ENCODE data around the gene SH3GLB2. TPM values are rescaled to one million over a fixed set of nuclear protein-coding genes. Genes with fewer than 3 reads are reported as not detected.

The SH3GLB2 gene
- total RNA-seq, 3 donors from 2014 or later (not counting 1 experiment from before 2014, with no cell fraction given): 50.3 to 67.1 (median 65.4) TPM

DNA sequence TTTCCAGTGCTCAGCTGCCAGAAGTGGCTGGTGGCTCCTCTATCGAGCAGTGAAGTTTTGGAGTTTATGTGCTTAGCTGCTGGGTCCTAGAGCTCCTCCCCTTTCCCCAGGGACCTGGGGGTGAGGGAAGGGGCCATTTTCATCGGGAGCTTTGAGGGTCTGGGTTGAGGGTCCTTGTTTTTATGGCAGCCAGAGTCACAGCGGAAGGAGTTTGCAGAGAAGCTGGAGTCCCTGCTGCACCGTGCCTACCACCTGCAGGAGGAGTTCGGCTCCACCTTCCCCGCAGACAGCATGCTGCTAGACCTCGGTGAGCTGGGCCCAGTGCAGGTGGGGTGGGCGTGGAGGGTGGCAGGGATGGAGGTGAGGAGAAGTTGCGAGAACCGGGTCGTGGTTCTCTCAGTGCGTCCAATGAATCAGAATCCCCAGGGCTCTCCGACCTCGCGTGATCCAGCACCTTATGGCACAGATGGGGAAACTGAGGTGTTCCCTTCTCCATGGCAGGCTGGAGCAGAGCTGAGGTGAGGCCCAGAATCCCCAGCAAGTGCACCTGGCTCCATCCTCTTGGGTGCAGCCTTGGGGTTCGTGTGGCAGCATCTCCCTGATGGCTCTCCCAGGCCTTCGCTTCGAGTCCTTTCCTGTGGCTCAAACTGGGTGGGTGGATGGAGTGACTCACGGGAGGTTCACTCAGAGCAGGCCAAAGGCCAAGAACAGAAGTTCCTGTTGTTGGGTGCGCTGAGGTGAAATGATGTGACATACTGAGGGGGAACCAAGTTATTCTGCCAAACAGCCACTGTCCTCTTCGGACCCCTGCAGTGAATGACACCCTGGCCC is 31.0 kb upstream of the SH3GLB2 start:
- DNase-seq: no peak
- TF ChIP-seq, protein P1, sequence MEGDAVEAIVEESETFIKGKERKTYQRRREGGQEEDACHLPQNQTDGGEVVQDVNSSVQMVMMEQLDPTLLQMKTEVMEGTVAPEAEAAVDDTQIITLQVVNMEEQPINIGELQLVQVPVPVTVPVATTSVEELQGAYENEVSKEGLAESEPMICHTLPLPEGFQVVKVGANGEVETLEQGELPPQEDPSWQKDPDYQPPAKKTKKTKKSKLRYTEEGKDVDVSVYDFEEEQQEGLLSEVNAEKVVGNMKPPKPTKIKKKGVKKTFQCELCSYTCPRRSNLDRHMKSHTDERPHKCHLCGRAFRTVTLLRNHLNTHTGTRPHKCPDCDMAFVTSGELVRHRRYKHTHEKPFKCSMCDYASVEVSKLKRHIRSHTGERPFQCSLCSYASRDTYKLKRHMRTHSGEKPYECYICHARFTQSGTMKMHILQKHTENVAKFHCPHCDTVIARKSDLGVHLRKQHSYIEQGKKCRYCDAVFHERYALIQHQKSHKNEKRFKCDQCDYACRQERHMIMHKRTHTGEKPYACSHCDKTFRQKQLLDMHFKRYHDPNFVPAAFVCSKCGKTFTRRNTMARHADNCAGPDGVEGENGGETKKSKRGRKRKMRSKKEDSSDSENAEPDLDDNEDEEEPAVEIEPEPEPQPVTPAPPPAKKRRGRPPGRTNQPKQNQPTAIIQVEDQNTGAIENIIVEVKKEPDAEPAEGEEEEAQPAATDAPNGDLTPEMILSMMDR (IDR thresholded peaks at IDR 0.05): no peak
- H3K36me3 ChIP-seq (ENCODE audit: control insufficient read depth, insufficient read depth, low read length): peaks cover 42% of the 10 kb centered on the region
- intact Hi-C loops (cut with micrococcal nuclease): no loop called here
- Mint-ChIP-seq H3K4me3 (no peak overlapping the region), H3K9me3 (no peaks in the 10 kb centered on the region), H3K4me1 (peaks cover 5 to 6% of the 10 kb centered on the region in 2 donors), H3K27ac (no peak overlapping the region), H3K27me3 (ENCODE audit: low read depth in 2 of 2) (no peaks in the 10 kb centered on the region), H3K36me3 (no peaks in the 10 kb centered on the region)
- H3K27ac ChIP-seq (ENCODE audit: low read length): no peak overlapping the region
- H3K9me3 ChIP-seq (ENCODE audit: control insufficient read depth, insufficient read depth, low read length): no peaks in the 10 kb centered on the region
- peaks cover 11% of the 10 kb centered on the region for H3K4me1 ChIP-seq (ENCODE audit: control insufficient read depth, insufficient read depth, low read length)
- no peak overlapping the region for H3K4me3 ChIP-seq (ENCODE audit: low read length)
- H3K27me3 ChIP-seq (ENCODE audit: control insufficient read depth, insufficient read depth, low read length): no peaks in the 10 kb centered on the region
- WGBS (ENCODE audit: insufficient coverage): 97% methylated on average over 21 of the region's 21 CpGs
- ATAC-seq: no peak

DNA sequence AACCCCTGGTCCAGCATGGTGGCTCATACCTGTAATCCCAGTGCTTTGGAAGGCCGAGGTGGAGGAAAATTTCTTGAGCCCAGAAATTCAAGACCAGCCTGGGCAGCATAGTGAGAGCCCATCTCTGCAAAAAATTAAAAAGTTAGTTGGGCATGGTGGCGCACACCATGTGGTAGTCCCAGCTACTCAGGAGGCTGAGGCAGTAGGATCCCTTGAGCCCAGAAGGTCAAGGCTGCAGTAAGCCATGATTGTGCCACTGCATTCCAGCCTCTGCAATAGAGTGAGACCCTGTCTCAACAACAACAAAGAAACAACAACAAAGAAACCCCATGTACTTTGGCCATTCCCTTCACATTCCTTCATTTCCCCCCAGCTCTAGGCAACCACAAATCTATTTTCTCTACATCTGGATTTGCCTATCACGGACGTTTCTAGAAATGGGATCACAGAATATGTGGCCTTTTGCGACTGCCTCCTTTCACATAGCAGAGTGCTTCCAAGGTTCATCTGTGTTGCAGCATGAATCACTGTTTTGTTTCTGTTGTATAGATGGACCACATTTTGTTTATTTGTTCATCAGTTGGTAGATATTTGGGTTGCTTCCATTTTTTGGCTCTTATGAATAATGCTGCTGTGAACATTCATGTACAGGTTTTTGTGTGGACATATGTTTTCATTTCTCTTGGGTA is 26.2 kb upstream of the SH3GLB2 start:
- H3K4me1 Mint-ChIP-seq: peaks cover 5 to 6% of the 10 kb centered on the region in 2 donors
- 82% methylated on average over 5 of the region's 5 CpGs for WGBS (ENCODE audit: insufficient coverage)
- H3K4me1 ChIP-seq (ENCODE audit: control insufficient read depth, insufficient read depth, low read length): peaks cover 11% of the 10 kb centered on the region
- TF ChIP-seq, protein P1 (IDR thresholded peaks at IDR 0.05): no peak
- no peak overlapping the region for H3K4me3 ChIP-seq (ENCODE audit: low read length)
- H3K36me3 ChIP-seq (ENCODE audit: control insufficient read depth, insufficient read depth, low read length): peaks cover 31% of the 10 kb centered on the region
- no peak for ATAC-seq
- no peak overlapping the region for H3K27ac Mint-ChIP-seq
- intact Hi-C loops (cut with micrococcal nuclease): no loop called here
- no peak overlapping the region for H3K27ac ChIP-seq (ENCODE audit: low read length)
- no peaks in the 10 kb centered on the region for H3K36me3 Mint-ChIP-seq
- no peak for DNase-seq
- H3K27me3 ChIP-seq (ENCODE audit: control insufficient read depth, insufficient read depth, low read length): no peaks in the 10 kb centered on the region
- no peaks in the 10 kb centered on the region for H3K27me3 Mint-ChIP-seq (ENCODE audit: low read depth in 2 of 2)
- H3K4me3 Mint-ChIP-seq: no peak overlapping the region
- H3K9me3 ChIP-seq (ENCODE audit: control insufficient read depth, insufficient read depth, low read length): no peaks in the 10 kb centered on the region
- H3K9me3 Mint-ChIP-seq: no peaks in the 10 kb centered on the region

DNA sequence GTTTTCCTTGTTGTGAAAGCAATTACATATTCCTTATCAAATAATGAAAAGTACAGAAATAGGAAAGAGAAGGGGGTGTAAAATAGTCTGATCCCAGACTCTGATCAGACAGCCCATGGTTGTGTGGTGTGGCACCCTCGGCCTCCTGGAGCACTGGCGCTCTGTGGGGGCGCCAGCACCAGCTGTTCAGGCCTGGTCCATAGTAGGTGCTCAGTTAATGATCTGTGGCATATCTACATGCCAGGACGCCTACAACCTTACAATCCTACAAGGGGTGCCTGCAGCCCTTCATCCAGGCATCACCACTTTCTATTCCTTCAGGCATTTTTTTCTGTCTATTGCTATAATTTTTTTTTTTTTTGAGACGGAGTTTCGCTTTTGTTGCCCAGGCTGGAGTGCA is 24.9 kb upstream of the SH3GLB2 start:
- 98% methylated on average over 5 of the region's 6 CpGs for WGBS (ENCODE audit: insufficient coverage)
- peaks cover 3 to 4% of the 10 kb centered on the region in 2 donors for H3K4me1 Mint-ChIP-seq
- no peaks in the 10 kb centered on the region for H3K36me3 Mint-ChIP-seq
- Histone ChIP-seq H3K9me3 (ENCODE audit: control insufficient read depth, insufficient read depth, low read length) (no peaks in the 10 kb centered on the region), H3K4me1 (ENCODE audit: control insufficient read depth, insufficient read depth, low read length) (peaks cover 2% of the 10 kb centered on the region), H3K36me3 (ENCODE audit: control insufficient read depth, insufficient read depth, low read length) (peaks cover 38% of the 10 kb centered on the region), H3K27me3 (ENCODE audit: control insufficient read depth, insufficient read depth, low read length) (no peaks in the 10 kb centered on the region), H3K27ac (ENCODE audit: low read length) (no peak overlapping the region), H3K4me3 (ENCODE audit: low read length) (no peak overlapping the region)
- H3K27me3 Mint-ChIP-seq (ENCODE audit: low read depth in 2 of 2): no peaks in the 10 kb centered on the region
- DNase-seq: no peak
- H3K4me3 Mint-ChIP-seq: no peak overlapping the region
- intact Hi-C loops (cut with micrococcal nuclease): no loop called here
- TF ChIP-seq, protein P1 (IDR thresholded peaks at IDR 0.05): no peak
- H3K9me3 Mint-ChIP-seq: no peaks in the 10 kb centered on the region
- no peak overlapping the region for H3K27ac Mint-ChIP-seq
- ATAC-seq: no peak
